HG02588 (cell line): Measurements from ENCODE around the gene PLEKHF1.

Source experiments
- ATAC-seq: cut with Tn5 transposase; IDR thresholded peaks from one replicate; pipeline ENCODE4 v1.9.1; 2021; ENCODE audit warnings: mild to moderate bottlenecking, moderate library complexity; ENCODE audit not compliant: unreplicated experiment

The PLEKHF1 gene

GRCh38 chr19:29724746-29725145 lies 59.5 kb downstream of the PLEKHF1 start:
- ATAC-seq: no peak
